A549 treated with RU486 at 1 μM for 4 hours (cell line): ENCODE measurements around the gene GOLGA8S. TPM values are rescaled to one million over a fixed set of nuclear protein-coding genes. Genes with fewer than 3 reads are reported as not detected.

Experiments used
- total RNA-seq: library from RNA; stranded (reverse); fragments of 200-300 nt; extraction: Qiagen RNA extraction; gene quantifications from 5 replicates; pipeline ENCODE4 v1.2.3, GENCODE V29; 2022; ENCODE audit warnings: low read depth

Gene GOLGA8S
- total RNA-seq = 0.09 to 0.16 TPM (median 0.14 TPM) in 5 replicates

GRCh38 chr15:23354448-23354847, at the start of gene GOLGA8S:
GOLGA8S (plus strand) TSS chr15:23354748; CDS start chr15:23354810, 62 bp downstream.

GRCh38 chr15:23334096-23334495, 20.5 kb upstream of the GOLGA8S start, which contains the start of gene GOLGA6L26:
GOLGA6L26 (minus strand) TSS chr15:23334196; CDS start chr15:23334135, 61 bp downstream.

Other genes starting within 250 kb of the GOLGA8S start
- gene GOLGA6L1, start 217.9 kb upstream of the GOLGA8S start, total RNA-seq = not detected in 5 replicates
- gene GOLGA6L26, start 20.6 kb upstream of the GOLGA8S start, total RNA-seq = not detected in 5 replicates
- not detected in 5 replicates for gene GOLGA6L2, start 92.5 kb downstream of the GOLGA8S start, total RNA-seq
- gene MKRN3, start 210.9 kb downstream of the GOLGA8S start, total RNA-seq = 1.1 to 3.3 TPM (median 2.3 TPM) in 5 replicates